HG02970 (cell line): Measurements from ENCODE around the gene ANGPTL8.

Experiments used
- ATAC-seq: cut with Tn5 transposase; IDR thresholded peaks from one replicate; pipeline ENCODE4 v1.9.1; 2021; ENCODE audit warnings: mild to moderate bottlenecking, moderate library complexity, moderate number of reproducible peaks; ENCODE audit not compliant: unreplicated experiment, low FRiP score

ANGPTL8 gene

GRCh38 chr19:11257846-11258380 lies 18.5 kb downstream of the ANGPTL8 start:
- no peak for ATAC-seq

DNA sequence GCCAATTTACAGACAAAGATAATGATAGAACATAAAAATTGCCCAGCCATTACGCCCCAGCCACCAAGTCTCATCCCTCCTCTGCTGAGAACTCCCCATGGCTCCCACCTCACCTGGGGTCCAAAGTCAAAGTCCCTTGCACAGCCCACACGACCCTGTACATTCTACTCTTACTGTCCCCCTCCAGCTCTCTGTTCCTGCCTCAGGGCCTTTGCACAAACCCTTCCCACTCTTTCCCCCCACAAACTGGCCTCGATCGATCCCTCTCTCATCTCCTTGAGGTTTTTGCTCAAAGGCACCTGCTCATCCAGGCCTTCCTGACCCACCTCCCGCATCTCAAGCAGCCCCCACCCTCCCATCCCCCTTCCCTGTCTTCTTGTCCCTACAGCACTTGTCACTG lies 21.6 kb downstream of the ANGPTL8 start:
- no peak for ATAC-seq

DNA sequence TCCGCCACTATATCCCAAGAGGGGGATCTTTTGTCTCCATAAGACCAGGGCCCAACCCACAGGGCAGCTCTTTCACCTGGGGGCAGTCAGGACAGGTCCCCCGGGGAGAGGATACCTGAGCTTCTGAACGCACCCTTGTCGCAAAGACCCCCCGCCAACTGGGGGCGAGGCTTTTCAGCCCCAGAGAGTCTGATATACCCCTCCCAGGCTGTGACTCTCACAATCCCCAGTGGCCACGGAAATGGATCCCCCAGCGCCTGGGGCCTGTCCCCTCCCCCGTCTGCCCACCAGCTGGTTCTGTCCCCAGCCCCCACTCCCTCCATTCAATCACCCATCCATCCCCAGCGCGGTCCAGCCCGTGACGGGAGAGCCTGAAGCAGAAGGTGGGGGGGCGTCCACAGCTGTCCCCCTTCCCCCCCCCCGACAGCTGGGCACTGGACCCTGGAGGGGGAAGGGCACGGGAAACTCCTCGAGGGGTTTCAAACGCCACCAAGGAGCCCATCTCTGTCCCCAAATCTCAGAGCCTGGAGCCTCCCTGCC lies 22.1 kb downstream of the ANGPTL8 start:
- no peak for ATAC-seq

- no peak for ATAC-seq
Observed at GRCh38 chr19:11261971-11262839, 22.8 kb downstream of the ANGPTL8 start, which contains the start of gene DOCK6. Gene DOCK6 (minus strand): TSS chr19:11262524. CDS start chr19:11262440, 84 bp downstream.

GRCh38 chr19:11263726-11264125 lies 24.3 kb downstream of the ANGPTL8 start:
- no peak for ATAC-seq

DNA sequence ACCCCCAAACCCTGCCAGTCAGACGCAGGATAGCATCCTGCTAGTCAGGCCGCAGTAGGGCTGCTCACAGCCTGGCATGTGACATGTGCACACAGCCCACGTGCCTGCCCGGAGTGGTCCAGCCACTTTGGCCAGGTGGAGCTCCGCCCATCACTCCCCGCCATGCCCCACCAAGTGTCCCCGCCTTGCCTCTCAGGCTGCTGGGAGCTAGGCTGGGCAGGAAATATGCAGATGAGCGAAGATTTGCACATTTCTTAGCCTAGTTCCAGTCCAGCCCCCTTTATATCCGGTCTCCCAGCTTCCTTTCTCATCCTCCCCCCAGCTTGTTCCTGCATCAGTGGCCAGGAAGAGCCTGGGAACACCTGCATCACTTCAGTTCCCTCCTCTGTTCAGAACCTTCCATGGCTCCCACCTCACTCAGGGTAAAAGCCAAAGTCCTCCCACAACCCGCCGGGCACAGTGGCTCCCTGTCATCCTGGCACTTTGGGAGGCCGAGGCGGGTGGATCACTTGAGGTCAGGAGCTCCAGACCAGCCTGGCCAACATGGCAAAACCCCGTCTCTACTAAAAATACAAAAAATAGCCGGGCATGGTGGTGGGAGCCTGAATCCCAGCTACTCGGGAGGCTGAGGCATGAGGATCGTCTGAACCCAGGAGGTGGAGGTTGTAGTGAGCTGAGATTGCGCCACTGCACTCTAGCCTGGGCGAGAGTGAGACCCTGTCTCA lies 25.2 kb downstream of the ANGPTL8 start:
- ATAC-seq = no peak

- ATAC-seq = no peak
Observed at GRCh38 chr19:11265177-11265784, 25.9 kb downstream of the ANGPTL8 start.

GRCh38 chr19:11265785-11266236 lies 26.4 kb downstream of the ANGPTL8 start:
- ATAC-seq = no peak

- no peak for ATAC-seq
Observed at GRCh38 chr19:11267316-11268085, 28.1 kb downstream of the ANGPTL8 start.

- ATAC-seq = no peak
Observed at GRCh38 chr19:11268783-11269267, 29.4 kb downstream of the ANGPTL8 start.

DNA sequence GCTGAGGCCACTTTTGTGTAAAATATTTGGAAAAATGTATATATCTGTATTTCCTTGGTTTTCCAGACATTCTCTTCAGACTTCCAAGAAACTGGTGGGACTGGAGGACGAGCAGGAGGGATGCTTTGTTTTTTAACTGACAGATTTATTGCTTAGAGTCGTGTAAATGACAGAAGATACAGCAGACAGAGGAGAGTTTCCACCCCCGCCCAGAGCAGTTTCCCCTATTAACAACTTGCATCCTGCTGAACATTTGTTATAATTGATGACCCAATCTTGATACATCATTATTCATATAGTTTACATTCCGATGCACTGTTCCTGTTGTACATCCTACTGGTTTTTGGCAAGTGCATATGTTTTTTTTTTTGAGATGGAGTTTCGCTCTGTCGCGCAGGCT lies 30.0 kb downstream of the ANGPTL8 start:
- no peak for ATAC-seq

DNA sequence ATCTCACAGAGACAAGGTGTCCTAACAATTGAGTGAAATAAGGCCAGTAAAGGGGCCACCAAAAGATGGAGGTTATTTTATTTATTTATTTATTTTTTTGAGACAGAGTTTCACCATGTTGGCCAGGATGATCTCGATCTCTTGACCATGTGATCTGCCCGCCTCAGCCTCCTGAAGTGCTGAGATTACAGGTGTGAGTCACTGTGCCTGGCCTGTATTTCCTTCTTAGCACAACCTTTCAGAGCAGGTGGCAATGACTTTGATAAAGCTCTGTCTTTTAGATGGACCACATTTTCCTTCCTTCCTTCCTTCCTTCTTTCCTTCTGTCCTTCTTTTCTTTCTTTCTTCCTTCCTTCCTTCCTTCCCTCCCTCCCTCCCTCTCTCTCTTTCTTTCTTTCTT lies 33.9 kb downstream of the ANGPTL8 start:
- ATAC-seq = no peak

GRCh38 chr19:11273989-11274388 lies 34.6 kb downstream of the ANGPTL8 start:
- no peak for ATAC-seq

GRCh38 chr19:11274533-11275086 lies 35.2 kb downstream of the ANGPTL8 start:
- no peak for ATAC-seq

DNA sequence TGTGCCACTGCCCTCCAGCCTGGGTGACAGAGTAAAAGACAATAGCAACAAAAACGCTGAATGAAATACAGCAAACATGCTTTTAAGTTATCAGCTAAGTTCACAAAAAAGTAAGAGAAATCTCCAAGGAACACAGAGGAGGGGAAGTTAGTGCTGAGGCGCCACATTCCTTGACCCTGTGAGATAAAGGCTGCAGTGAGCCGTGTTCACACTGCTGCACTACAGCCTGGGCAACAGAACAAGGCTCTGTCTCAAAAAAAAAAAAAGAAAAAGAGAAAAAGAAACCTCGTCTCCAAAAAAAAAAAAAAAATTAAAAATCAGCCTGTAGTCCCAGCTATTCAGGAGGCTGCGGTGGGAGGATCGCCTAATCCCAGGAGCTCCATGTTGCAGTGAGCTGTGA lies 39.3 kb downstream of the ANGPTL8 start:
- no peak for ATAC-seq

DNA sequence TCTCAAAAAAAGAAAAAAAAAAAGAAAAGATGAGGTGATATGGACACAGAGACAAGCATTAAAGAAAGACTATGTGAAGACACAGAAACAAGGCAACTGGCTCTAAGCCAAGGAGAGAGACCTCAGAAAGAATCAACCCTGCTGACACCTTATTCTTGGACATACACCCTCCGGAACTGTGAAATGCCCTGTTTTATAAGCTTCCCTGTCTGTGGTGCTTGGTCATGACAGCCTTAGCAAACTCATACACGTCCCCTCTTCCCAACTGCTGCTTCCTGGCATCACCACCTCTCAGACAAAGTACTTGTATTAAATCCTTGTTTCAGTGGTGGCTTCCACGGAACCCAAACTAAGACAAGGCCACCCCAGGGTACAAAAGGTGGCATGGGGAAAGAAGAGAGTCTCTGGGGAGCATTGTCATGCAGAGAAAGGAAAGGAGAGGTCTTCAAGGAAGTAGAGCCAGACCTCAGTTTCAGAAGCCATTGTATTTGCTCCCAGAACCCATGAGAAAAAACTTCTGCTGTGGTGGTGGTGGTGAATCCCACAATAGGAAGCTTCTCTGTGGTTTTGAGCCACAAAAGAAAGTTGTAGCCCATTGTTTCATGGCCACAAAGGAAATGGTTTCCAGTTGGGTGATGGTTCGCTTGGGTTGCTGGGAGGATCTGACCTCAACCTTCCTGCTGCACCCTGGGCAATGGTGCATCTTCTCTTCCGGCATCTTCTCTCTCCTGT lies 40.3 kb downstream of the ANGPTL8 start:
- no peak for ATAC-seq

GRCh38 chr19:11281356-11282049 lies 42.1 kb downstream of the ANGPTL8 start:
- ATAC-seq = no peak

DNA sequence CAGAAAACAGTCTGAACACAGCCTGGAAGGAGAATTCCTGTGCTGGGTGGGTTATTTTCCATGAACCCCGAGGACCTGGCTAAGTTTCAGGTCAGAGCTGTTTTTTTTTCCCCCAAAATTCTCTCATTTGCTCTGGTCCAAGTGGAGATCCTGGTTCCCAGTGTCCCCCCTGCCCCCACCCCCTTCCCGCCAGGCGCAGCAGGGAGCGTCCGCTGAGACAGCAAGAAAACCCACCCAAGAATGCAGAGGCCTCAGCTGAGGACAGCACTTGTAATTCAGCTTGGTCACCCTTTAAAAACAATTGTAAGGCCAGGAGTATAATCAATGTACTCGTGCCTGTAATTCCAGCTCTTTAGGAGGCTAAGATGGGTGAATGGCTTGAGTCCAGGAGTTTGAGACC lies 45.1 kb downstream of the ANGPTL8 start:
- no peak for ATAC-seq
